Stimulated activated CD4-positive, alpha-beta T cell treated with anti-CD3 and anti-CD28 coated beads, Interleukin-15, amount 100 ng/mL, for 1 hour (primary cell): Measurements from ENCODE around the gene FDX2.
A peak's percentile ranks its signal among the peaks of the same experiment; 100 is the strongest.
"Not testable (repeated sequence)": the region's sequence is repeated elsewhere in the genome, so short reads cannot be mapped to it uniquely, and the experiment has no call there.

Experiments used
- DNase-seq, 2 donors: peaks; one replicate each; pipeline ENCODE4 v3.0.0-alpha.2; 2020; ENCODE audit warnings: low read depth in 1 of 2, low spot score in 1 of 2

Gene FDX2

DNA sequence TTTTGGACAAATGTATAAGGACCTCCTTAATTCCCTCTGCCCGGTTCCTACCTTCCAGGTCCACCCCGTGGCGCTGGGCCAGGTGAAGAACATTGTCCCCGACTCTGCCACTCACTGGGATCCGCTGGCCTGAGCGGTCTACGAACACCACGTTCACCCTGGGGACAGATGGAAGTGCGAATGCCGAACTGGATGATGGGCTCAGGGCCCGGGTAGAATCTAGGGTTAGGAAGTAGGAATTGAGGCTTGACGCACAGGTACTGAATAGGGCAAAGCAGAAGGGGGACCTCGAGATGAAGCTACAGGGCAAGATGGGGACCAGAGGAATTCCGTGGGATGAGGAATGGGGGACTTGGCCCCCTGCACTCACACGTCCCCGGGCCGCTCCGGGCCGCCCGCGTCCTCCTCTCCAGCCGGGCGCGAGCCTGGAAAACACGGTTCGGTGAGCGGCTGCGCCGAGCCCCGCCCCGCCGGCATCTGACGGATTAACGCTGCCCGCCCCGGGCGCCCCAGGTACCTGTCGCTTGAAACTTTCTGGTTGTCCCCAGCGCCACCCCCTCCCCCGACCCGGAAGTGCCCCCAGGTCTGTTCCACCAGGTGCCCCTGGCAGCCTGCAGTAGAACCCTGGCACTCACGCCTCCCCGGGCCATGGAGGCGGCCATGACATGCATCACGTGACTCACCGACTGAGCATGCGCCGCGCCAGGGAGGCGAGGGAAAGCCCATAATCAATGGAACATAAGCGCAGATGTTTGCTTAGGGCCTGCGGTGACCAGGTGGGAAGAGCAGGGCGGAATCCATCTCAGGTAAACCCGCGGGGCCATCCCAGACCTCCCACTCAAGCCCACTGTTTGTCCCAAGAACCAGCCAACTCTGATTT lies at the start of gene FDX2:
Gene FDX2 (minus strand): TSS at position 681 of the 880 bp plus-strand sequence. CDS start 19 bp downstream, at position 662.
- DNase-seq = peak; percentile 85 to 93

DNA sequence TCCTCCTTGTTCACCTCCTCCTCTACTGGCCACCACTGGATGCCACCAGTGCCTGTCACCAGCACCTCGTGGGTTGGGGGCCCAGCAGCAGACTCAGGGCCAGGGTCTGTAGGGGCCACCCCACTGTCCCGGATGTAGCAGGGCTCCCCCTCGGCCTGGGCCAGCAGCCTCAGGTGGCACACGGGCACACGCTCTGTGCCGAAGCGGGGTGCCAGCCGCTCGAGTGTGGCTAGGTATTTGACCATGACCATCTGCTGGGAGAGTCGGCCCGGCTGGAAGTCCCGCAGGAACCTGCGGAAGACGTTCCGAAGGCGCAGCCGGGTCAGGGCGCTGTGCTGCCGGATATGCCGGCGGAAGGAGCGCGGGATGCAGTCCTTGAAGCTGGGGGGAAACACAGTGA lies 49.7 kb upstream of the FDX2 start:
- no peak for DNase-seq

GRCh38 chr19:10364644-10365043 lies 48.8 kb upstream of the FDX2 start:
- no peak for DNase-seq

GRCh38 chr19:10363789-10364281 lies 48.0 kb upstream of the FDX2 start:
- DNase-seq = no peak

DNA sequence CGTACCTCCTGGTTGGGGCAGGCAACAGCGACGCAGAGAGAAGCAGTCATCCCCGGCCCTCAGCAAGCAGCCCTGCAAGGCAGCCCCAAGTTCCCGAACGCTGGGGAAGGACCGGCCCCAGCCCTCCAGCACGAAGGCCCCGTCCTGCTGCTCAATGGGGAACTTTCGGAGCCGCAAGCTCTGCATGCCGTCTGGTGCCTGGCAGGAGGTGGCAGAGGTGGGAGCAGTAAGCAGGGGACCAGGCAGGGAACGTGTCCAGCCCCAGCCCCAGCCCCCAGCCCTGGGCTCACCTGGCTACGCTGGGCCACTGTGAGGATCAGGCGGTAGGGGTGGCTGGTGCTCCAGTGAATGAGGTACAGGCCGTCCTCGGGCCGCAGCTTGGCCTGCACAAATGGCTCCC lies 46.4 kb upstream of the FDX2 start:
- no peak for DNase-seq

- no peak for DNase-seq
Observed at GRCh38 chr19:10361569-10362011, 45.8 kb upstream of the FDX2 start.

GRCh38 chr19:10356431-10356830 lies 40.6 kb upstream of the FDX2 start:
- DNase-seq = no peak

GRCh38 chr19:10353793-10354391 lies 38.1 kb upstream of the FDX2 start:
- peak in 1 of 2 donors; percentile 43 for DNase-seq

DNA sequence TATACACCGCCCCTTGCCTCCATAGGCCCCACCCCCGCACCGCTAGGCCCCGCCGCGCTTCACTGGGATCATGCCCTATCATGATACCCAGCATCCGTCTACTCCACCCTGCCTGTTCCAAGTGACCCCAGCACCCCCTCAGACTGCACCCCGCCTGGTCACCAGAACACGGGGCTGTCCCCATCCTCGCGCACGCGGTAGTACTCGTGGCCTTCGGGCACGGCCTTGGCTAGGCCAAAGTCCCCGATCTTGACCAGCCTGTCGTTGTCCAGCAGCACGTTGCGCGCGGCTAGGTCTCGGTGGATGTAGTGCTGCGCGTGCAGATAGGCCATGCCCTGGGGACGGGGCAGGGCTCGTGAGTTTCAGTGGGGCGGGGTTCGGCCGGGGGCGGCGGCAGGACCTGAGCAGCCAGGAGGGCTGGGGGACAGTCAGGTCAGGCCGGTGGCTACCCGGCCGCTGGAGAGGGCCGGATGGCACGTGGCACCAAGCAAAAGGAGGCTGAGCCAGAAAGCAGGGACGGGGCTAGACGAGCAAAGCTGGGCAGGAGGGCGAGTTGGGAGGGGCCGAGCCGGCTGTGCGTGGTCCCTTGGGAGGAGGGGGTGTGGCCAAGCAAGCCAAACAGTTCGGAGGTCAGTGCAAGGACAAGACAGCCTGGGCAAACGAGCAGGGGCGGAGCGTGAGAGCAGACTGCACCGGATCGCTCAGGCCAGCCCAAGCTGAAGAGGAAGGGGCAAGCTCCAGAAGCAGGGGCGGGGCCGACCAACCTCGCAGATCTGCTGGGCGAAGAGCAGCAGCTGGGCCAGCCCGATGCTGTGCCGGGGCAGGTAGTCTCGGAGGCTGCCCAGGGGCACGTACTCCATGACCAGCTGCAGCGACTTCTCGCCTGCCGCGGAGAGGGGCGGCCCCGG lies 37.2 kb upstream of the FDX2 start:
- DNase-seq = no peak

DNA sequence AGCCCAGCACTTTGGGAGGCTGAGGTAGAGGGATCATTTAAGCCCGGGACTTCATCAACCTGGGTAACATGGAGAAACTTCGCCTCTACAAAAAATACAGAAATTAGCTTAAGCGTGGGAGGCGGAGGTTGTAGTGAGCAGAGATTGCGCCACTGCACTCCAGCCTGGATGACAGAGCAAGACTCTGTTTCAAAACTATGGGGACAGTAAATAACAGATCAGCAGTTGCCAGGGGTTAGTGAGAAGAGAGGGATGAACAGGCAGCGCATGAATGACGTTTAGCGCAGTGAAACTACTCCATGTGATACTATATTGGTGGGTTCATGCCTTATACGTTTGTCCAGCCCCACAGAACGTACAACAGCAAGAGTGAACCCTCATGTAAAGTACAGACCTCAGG lies 30.7 kb upstream of the FDX2 start:
- no peak for DNase-seq

GRCh38 chr19:10344780-10345179 lies 29.0 kb upstream of the FDX2 start:
- DNase-seq = no peak

- no peak for DNase-seq
Observed at GRCh38 chr19:10343495-10343894, 27.7 kb upstream of the FDX2 start.

- no peak for DNase-seq
Observed at GRCh38 chr19:10339977-10340376, 24.2 kb upstream of the FDX2 start.

GRCh38 chr19:10339380-10339960 lies 23.7 kb upstream of the FDX2 start, which contains the start of gene ICAM3:
Gene ICAM3 (minus strand): TSS chr19:10339624. CDS start chr19:10339614, 10 bp downstream.
- DNase-seq = peak; percentile 33 to 48

GRCh38 chr19:10338940-10339339 lies 23.1 kb upstream of the FDX2 start:
- no peak for DNase-seq

- not testable (repeated sequence) for DNase-seq
Observed at GRCh38 chr19:10336725-10337124, 20.9 kb upstream of the FDX2 start.

DNA sequence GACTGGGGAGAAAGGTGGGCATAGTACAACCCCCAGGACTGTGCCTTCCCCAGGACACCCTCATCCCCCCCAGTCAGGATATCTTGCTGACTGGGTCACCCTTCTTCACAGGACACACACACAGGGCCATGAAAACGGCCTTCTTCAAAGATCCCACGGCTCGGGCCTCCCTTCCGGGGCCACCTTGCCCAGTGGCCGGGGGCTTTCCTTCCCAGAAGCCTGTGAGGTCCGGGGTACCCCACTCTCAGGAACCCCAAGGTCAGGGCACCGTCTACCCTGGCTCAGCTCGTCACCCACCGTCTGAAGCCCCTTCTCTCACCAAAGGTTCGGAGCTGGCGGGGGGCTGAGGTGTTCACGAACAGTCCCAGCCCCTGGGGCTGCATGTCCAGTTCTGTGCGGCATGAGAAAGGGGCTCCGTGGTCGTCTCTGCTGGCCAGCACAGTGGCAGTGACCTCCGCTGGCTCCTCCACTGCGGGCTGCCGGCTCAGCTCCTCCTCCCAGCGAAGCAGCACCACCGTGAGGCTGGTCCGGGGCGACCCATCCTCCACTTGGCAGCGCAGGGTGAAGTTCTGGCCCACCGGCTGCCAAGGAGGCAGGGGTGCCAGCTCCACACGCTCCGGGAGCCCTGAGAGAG lies 19.7 kb upstream of the FDX2 start:
- DNase-seq = no peak

- peak in 1 of 2 donors; percentile 25 for DNase-seq
Observed at GRCh38 chr19:10334588-10335351, 19.0 kb upstream of the FDX2 start.

GRCh38 chr19:10333758-10334587 lies 18.2 kb upstream of the FDX2 start:
- no peak for DNase-seq
